HEK293 (cell line): ENCODE results near the gene NMNAT2.

ENCODE experiments used
- CTCF ChIA-PET: fragments of 350-600 bp; formaldehyde crosslinking; extraction: SDS; loops from one replicate; lab custom pipeline; 2021; ENCODE audit warnings: antibody characterized with exemption; lab: Yijun Ruan, JAX
- POLR2A ChIA-PET: fragments of 300-600 bp; formaldehyde crosslinking; extraction: SDS; loops from one replicate; lab custom pipeline; 2020; ENCODE audit warnings: antibody characterized with exemption, inconsistent platforms; lab: Yijun Ruan, JAX
- H3K27ac ChIP-seq: fragments of 200-500 bp; sonication (Bioruptor generic); 2 replicates; pipeline ENCODE4 v1.5.1; 2014; ENCODE audit warnings: low read depth, low read length, control low read depth, inconsistent platforms; ENCODE audit errors: extremely low read depth
- H3K36me3 ChIP-seq, 2 experiments: fragments of 200-500 bp in 1 of 2; sonication (Bioruptor generic) in 1 of 2; 1 replicate in 1 of 2; 2 replicates in 1 of 2; pipeline ENCODE4 v1.5.1; 2014 to 2017; ENCODE audit warnings: inconsistent platforms in 2 of 2, low read length in 2 of 2; ENCODE audit not compliant: control insufficient read depth in 2 of 2, insufficient read depth in 1 of 2
- H3K4me1 ChIP-seq: fragments of 200-500 bp; sonication (Bioruptor generic); 2 replicates; pipeline ENCODE4 v1.5.1; 2014; ENCODE audit warnings: mild to moderate bottlenecking, low read length, inconsistent platforms; ENCODE audit not compliant: control insufficient read depth, insufficient read depth
- H3K4me3 ChIP-seq: 2 replicates; pipeline ENCODE4 v1.5.1; 2011; ENCODE audit warnings: low read depth, mild to moderate bottlenecking, control low read depth, low read length, moderate library complexity
- H3K9me3 ChIP-seq: fragments of 200-500 bp; sonication (Bioruptor generic); 2 replicates; pipeline ENCODE4 v1.5.1; 2014; ENCODE audit warnings: low read depth, low read length, inconsistent platforms; ENCODE audit not compliant: control insufficient read depth, insufficient read depth
- GFI1B ChIP-seq: fragments of 450-650 bp; formaldehyde crosslinking; IDR thresholded peaks from 2 replicates; pipeline ENCODE4 v1.5.1; 2016; ENCODE audit warnings: missing biosample characterization, missing genetic modification characterization
- KLF8 ChIP-seq: fragments of 450-650 bp; formaldehyde crosslinking; IDR thresholded peaks from 2 replicates; pipeline ENCODE4 v1.5.1; 2016; ENCODE audit warnings: missing biosample characterization, missing genetic modification characterization
- PRDM2 ChIP-seq: fragments of 450-650 bp; formaldehyde crosslinking; IDR thresholded peaks from 2 replicates; pipeline ENCODE4 v1.5.1; 2016; ENCODE audit warnings: missing biosample characterization, missing genetic modification characterization, borderline replicate concordance
- SP3 ChIP-seq: fragments of 450-650 bp; formaldehyde crosslinking; IDR thresholded peaks from 2 replicates; pipeline ENCODE4 v1.5.1; 2016; ENCODE audit warnings: missing biosample characterization, missing genetic modification characterization
- YY2 ChIP-seq: fragments of 450-650 bp; formaldehyde crosslinking; IDR thresholded peaks from 2 replicates; pipeline ENCODE4 v1.5.1; 2016; ENCODE audit warnings: missing biosample characterization, missing genetic modification characterization
- ZBTB11 ChIP-seq: fragments of 450-650 bp; formaldehyde crosslinking; conservative IDR thresholded peaks from 2 replicates; pipeline ENCODE4 v1.5.1; 2016; ENCODE audit warnings: low read depth, missing biosample characterization, missing genetic modification characterization
- ZBTB26 ChIP-seq: fragments of 450-650 bp; formaldehyde crosslinking; optimal IDR thresholded peaks from 2 replicates; pipeline ENCODE3; 2016; ENCODE audit warnings: missing biosample characterization, mild to moderate bottlenecking, missing genetic modification characterization
- ZBTB48 ChIP-seq: fragments of 450-650 bp; formaldehyde crosslinking; IDR thresholded peaks from 2 replicates; pipeline ENCODE4 v1.5.1; 2016; ENCODE audit warnings: missing biosample characterization, missing genetic modification characterization
- ZEB2 ChIP-seq: fragments of 450-650 bp; formaldehyde crosslinking; IDR thresholded peaks from 2 replicates; pipeline ENCODE4 v1.5.1; 2016; ENCODE audit warnings: missing biosample characterization, missing genetic modification characterization
- ZIC2 ChIP-seq: fragments of 450-650 bp; formaldehyde crosslinking; IDR thresholded peaks from 2 replicates; pipeline ENCODE4 v1.5.1; 2016; ENCODE audit warnings: missing biosample characterization, missing genetic modification characterization
- ZNF10 ChIP-seq: fragments of 450-650 bp; formaldehyde crosslinking; IDR thresholded peaks from 2 replicates; pipeline ENCODE4 v1.5.1; 2017; ENCODE audit warnings: missing biosample characterization, missing genetic modification characterization
- ZNF121 ChIP-seq: fragments of 450-650 bp; formaldehyde crosslinking; IDR thresholded peaks from 2 replicates; pipeline ENCODE4 v1.5.1; 2016; ENCODE audit warnings: missing biosample characterization, missing genetic modification characterization
- ZNF157 ChIP-seq: fragments of 450-650 bp; formaldehyde crosslinking; IDR thresholded peaks from 2 replicates; pipeline ENCODE4 v1.5.1; 2016; ENCODE audit warnings: missing biosample characterization, missing genetic modification characterization
- ZNF214 ChIP-seq: fragments of 450-650 bp; formaldehyde crosslinking; IDR thresholded peaks from 2 replicates; pipeline ENCODE4 v1.5.1; 2017; ENCODE audit warnings: missing biosample characterization, mild to moderate bottlenecking, missing genetic modification characterization, borderline replicate concordance
- ZNF223 ChIP-seq: fragments of 450-650 bp; formaldehyde crosslinking; IDR thresholded peaks from 2 replicates; pipeline ENCODE4 v1.5.1; 2016; ENCODE audit warnings: missing biosample characterization, missing genetic modification characterization
- ZNF302 ChIP-seq: fragments of 450-650 bp; formaldehyde crosslinking; IDR thresholded peaks from 2 replicates; pipeline ENCODE4 v1.5.1; 2016; ENCODE audit warnings: missing biosample characterization, missing genetic modification characterization, low read depth
- ZNF426 ChIP-seq: fragments of 450-650 bp; formaldehyde crosslinking; IDR thresholded peaks from 2 replicates; pipeline ENCODE4 v1.5.1; 2017; ENCODE audit warnings: missing biosample characterization, missing genetic modification characterization, mild to moderate bottlenecking, inconsistent platforms, moderate library complexity
- ZNF664 ChIP-seq: fragments of 450-650 bp; formaldehyde crosslinking; IDR thresholded peaks from 2 replicates; pipeline ENCODE4 v1.5.1; 2016; ENCODE audit warnings: missing biosample characterization, missing genetic modification characterization
- ZNF768 ChIP-seq: fragments of 450-650 bp; formaldehyde crosslinking; IDR thresholded peaks from 2 replicates; pipeline ENCODE4 v1.5.1; 2018; ENCODE audit warnings: missing biosample characterization, mild to moderate bottlenecking, missing genetic modification characterization

NMNAT2 gene

GRCh38 chr1:183284086-183284485 is 134.1 kb downstream of the NMNAT2 start (continued):
- TF ChIP-seq PRDM2 = no peak
- no peak for TF ChIP-seq ZNF664 (tag by site-specific recombination)
- no peak for TF ChIP-seq ZNF768 (tag by site-specific recombination)
- no peak for TF ChIP-seq ZBTB48 (tag by site-specific recombination)

- H3K36me3 ChIP-seq = no peaks in the 10 kb centered on the region
- ChIA-PET POLR2A (no interaction called here), CTCF (interaction anchor here (0.9 to 2.3 kb wide), 5 partner anchors 10 to 339 kb away, joined by 3 to 12 read pairs (median 4); no protein-coding TSS in a partner anchor)
- H3K9me3 ChIP-seq = no peaks in the 10 kb centered on the region
- peaks cover 2% of the 10 kb centered on the region; the same call in 1 of the 2 replicates for H3K4me1 ChIP-seq
- TF ChIP-seq ZNF302 (tag by site-specific recombination) = no peak
- no peak for TF ChIP-seq ZNF121
- TF ChIP-seq ZNF214 = no peak
- TF ChIP-seq ZIC2 (tag by site-specific recombination) = no peak
- TF ChIP-seq YY2 (tag by site-specific recombination) = no peak
- no peak for TF ChIP-seq ZNF10 (tag by site-specific recombination)
- no peak for TF ChIP-seq KLF8 (tag by site-specific recombination)
- no peak overlapping the region for H3K27ac ChIP-seq
- no peak overlapping the region for H3K4me3 ChIP-seq
Observed at GRCh38 chr1:183283286-183283685, 134.9 kb downstream of the NMNAT2 start.

- ChIA-PET CTCF (interaction anchor here (0.5 to 2.4 kb wide), 32 partner anchors 8 to 929 kb away, joined by 3 to 13 read pairs (median 3); no protein-coding TSS in a partner anchor), POLR2A (no interaction called here)
- no peak overlapping the region for H3K27ac ChIP-seq
Observed at GRCh38 chr1:183282101-183282855, 135.9 kb downstream of the NMNAT2 start.

More at GRCh38 chr1:183282101-183282855, 135.9 kb downstream of the NMNAT2 start:
- H3K36me3 ChIP-seq = no peaks in the 10 kb centered on the region
- H3K4me3 ChIP-seq = no peak overlapping the region
- H3K4me1 ChIP-seq = peaks cover 2% of the 10 kb centered on the region; the same call in 1 of the 2 replicates
- no peaks in the 10 kb centered on the region for H3K9me3 ChIP-seq
- TF ChIP-seq GFI1B (tag by site-specific recombination) = no peak
- no peak for TF ChIP-seq SP3 (tag by site-specific recombination)
- TF ChIP-seq ZNF426 (tag by site-specific recombination) = no peak
- no peak for TF ChIP-seq ZEB2 (tag by site-specific recombination)
- no peak for TF ChIP-seq ZBTB11 (tag by site-specific recombination)
- TF ChIP-seq ZNF157 (tag by site-specific recombination) = no peak
- TF ChIP-seq ZNF223 (tag by site-specific recombination) = no peak
- TF ChIP-seq ZBTB26 (tag by site-specific recombination) = no peak
